ENCODE data around the gene CAP1.

The CAP1 gene

GRCh38 chr1:40059338-40059959 lies 18.9 kb downstream of the CAP1 start:
- no peak for DNase-seq

DNA sequence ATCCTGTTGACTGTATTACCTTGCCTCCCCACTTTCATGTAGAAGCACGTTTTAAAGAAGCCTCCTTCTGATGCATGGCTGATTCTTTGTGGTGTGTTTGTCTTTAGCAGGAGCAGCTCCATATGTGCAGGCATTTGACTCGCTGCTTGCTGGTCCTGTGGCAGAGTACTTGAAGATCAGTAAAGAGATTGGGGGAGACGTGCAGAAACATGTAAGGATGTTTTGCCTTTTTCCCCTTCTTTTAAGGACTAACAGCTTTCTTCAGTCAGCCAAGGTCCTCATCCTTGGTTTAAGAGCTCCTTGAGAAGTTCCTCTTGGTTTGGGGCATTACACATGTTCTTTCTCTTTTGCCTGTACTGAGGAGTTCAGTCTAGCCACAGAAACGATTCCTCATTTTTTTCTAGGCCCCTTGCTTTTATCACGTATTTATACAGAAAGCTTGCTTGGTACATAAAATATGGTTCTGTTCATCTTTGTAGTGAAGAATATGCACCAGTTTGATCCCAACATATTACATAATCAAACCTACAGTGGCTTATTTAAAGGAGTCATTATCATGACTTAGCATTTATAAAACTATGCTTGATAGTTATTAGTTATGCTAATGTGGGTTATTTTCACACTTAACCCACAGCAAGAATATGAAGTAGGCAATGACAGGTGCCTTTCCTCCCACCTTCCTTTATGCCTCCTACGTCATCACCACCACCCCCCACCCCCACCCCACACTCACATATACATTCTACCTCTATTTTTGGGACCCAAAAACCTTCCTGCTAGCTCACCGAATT lies 19.6 kb downstream of the CAP1 start:
- DNase-seq: no peak

GRCh38 chr1:40064797-40065499 lies 24.4 kb downstream of the CAP1 start:
- no peak for DNase-seq

GRCh38 chr1:40067023-40067422 lies 26.5 kb downstream of the CAP1 start:
- DNase-seq: no peak

GRCh38 chr1:40067851-40068250 lies 27.3 kb downstream of the CAP1 start:
- no peak for DNase-seq

GRCh38 chr1:40072142-40072541 lies 31.6 kb downstream of the CAP1 start:
- no peak for DNase-seq

DNA sequence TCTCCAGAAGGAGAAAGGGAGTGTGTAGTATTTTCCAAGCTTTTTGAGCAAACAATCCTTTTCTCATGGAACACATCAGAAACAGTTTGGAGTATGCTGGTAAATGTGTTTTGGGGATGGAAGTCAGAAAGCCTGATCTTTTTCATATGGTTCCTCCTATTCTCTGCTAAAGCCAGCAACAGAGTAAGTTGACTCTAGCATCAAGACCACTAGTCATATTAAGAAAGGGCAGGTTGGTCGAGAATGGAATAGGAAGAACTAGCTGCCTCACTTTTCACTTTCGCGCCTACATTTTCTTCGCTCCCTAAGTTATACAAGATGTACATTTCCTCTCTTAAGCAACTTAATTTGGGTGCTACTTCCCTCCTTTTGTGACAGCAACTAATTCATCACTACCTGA lies 32.5 kb downstream of the CAP1 start:
- DNase-seq: no peak

DNA sequence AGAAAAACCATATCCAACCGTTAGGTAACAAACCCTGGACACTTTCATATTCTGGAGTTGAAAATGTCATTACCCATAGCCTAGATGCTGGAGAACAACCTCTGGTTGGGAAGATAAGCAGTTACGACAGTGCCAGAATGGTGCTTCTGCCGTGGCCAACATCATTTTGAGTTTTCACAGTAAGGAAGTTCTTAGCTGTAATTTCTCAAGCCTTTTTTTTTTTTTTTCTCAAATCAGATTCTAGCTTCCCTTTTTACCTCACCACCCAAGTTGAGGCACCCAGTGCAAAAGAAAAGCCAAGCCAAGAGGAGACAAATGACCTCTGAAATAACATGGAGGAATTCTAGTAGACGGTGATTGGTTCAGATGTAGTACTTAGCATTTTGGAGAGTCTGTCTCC lies 34.7 kb downstream of the CAP1 start:
- DNase-seq: no peak

DNA sequence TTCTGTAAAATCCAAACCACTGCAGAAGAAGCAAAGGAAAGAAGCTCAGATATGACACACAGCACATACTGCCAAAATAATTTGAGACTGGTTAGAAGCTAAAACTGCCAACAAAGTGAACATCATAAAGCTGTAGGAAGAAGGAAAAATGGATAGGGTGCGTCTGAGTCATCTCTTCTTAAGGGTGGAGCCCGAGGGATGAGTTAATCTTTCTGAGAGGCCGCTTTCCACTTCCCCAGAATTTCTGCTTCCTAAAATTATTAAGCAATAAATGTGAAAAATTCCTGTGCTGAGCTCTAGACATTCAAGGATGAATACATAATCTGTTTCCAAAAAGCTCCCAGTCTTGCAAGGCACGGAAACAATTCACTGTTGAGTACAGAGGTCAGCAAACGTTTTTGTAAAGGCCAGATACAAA lies 36.4 kb downstream of the CAP1 start:
- no peak for DNase-seq

GRCh38 chr1:40078512-40079333 lies 38.2 kb downstream of the CAP1 start:
- DNase-seq: peak; percentile 5

GRCh38 chr1:40079774-40080400 lies 39.4 kb downstream of the CAP1 start:
- DNase-seq: no peak

DNA sequence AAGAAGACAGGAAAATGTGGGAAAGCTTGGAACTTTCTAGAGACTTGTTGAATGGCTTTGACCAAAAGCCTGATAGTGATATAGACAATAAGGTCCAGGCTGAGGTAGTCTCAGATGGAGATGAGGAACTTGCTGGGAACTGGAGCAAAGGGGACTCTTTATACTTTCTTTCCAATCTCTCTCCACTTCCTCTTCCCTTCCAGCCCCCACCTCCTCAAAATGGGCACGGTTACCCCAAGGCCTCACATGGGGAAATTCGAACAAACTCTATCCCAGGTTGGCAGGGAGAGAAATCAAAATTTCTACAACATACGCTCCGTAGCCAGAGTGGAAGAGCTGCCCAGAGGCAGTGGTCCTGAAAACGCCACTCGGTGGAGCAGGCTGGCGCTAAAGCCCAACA lies 41.3 kb downstream of the CAP1 start:
- no peak for DNase-seq

- DNase-seq: peak; percentile 36
Observed at GRCh38 chr1:40084750-40085149, 44.2 kb downstream of the CAP1 start.

DNA sequence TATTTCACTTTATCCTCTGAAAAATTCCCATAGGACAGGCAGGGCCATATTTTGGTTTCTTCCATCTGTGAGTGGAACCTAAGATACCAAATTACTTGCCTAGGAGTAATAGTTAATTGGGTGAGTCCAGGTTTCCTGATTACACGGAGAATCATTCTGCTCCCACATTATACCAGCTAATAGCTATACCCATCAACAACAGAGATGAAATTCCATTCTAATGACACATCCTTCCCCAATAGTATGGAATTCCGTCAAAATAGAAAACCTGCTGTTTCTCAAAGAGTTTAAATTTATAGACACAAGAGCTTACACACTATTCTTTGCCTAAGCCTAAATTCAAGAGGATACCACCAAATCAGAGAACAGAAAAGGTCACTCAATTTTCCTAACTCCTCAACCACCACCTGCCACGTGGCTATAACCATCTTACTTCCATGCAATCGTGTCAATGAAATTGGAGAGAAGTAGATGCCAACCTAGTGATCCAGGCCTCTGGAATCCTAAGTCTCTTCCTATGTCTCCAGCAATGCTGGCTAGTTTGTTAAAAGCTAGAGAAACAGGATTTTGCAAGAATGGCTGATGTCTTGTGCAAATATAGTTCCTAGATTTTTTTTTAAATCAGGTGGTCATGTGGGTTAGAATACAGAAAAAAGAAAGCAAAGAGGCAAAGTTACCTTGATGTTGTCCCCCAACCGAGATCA lies 50.3 kb downstream of the CAP1 start:
- DNase-seq: no peak

DNA sequence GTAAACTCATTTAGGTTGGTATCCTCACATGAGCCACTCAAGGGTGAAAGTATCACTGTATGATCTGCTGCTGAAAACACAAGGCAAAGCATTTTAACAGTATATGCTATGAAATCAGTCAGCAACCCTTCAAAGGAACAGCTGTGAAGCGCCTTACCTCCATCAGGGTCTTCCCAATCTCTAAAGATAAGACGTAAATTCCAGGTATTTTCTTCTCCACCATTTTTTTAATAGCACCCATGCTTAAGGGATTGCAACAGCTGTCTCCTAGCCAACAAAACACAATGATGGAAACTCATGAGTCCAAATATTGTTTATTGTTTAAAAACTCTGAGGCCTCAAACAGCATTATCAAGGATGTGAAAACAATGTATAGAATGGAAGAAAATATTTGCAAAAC lies 51.7 kb downstream of the CAP1 start:
- DNase-seq: no peak

DNA sequence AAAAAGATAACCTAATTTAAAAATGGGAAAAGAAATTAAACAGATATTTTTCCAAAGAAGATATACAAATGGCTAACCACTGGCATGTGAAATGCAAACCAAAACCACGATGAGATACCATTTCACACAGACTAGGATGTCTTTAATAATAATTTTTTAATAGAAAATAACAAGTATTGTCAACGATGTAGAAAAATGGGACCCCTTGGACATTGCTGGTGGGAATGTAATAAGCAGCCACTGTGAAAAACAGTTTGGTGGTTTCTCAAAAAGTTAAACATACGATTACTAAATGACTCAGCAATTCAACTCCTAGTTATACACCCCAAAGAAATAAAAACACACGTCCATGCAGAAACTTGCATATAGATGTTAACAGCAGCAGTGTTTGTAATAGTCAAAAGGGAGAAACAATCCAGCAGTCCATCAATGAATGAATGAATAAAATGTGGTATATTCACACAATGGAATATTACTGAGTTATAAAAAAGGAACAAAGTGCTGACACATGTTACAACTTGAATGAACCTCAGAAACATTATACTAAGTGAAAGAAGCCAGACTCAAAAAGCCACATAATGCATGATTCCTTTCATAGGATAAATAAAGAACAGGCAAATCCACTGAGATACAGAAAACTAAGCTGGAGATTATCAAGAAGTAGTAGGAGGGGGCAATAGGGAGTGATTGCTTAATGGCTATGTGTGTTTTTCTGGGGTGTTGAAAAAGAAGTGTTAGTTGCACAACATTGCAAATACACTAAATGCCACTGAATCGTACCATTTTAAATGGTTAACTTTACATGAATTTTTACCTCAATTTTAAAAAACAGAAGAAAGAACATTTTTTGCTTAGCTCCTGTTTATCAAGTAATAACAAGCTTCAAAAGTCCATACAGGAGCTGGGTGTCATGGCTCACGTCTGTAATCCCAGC lies 52.4 kb downstream of the CAP1 start:
- DNase-seq: no peak

DNA sequence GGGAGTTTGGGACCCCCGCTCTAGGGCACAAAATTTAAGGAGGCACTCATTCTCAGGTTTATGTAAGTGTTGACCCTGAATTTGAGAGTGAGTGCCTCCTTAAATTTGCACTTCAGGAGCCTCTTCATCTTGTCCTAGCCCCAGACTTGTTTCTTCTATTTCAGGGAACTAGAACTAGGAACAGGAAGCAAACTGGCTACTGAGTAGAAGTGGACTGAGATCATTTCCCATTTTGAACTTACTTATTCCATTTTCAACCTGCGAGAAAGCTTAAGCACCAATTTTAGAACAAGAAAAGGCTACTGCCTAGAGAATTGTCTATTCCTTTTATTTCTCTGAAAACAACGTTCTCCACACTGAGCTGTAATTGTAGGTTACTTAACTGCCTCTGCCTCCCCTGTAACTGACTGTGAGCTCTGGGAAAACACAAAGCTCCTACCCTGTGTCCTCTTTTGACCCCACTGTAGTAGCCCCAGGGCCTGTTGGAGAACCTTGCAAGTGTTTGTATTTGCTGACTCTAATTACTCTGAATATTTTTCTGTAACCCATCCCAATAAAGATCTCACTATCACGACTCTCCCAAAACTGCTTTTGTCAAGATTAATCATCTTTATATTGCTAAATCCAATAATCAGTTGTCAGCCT lies 54.1 kb downstream of the CAP1 start:
- DNase-seq: no peak

GRCh38 chr1:40095806-40096205 lies 55.3 kb downstream of the CAP1 start:
- DNase-seq: no peak

DNA sequence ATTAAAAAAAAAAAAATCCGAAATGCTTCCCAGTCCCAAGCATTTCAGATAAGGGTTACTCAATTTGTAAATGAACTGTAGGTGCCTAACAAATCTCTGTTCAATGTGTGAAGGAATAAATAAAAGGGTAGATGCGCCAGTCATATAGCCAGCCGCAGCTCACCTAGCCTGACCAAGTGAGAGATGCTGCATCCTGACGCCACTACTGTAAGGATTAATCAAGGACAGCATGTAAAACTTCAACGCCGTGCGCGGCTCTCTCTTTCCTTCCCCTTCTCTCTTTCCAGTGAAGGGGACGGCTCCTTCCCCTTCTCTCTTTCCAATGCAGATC lies 56.1 kb downstream of the CAP1 start:
- DNase-seq: no peak

GRCh38 chr1:40096977-40097782 lies 56.7 kb downstream of the CAP1 start, which contains the start of gene PPT1:
TSS of gene PPT1 (minus strand) at chr1:40097252. CDS start at chr1:40097238, 14 bp downstream.
- DNase-seq: peak; percentile 75

Data from stimulated activated CD4-positive, alpha-beta T cell treated with anti-CD3 and anti-CD28 coated beads, Interleukin-4, amount 100 ng/mL, for 1 hour (primary cell).